Measurements from ENCODE around the gene PIGL. TPM values are rescaled to one million over a fixed set of nuclear protein-coding genes. Genes with fewer than 3 reads are reported as not detected.

The PIGL gene
- total and polyA plus RNA-seq, 2 experiments from 2014 or later: 32.9 to 47.3 TPM

- no peak for ATAC-seq
- no peak for DNase-seq (ENCODE audit: low spot score)
- H3K4me3 ChIP-seq: no peak overlapping the region
- peaks cover 17% of the 10 kb centered on the region for H4K20me1 ChIP-seq (replicated peaks; ENCODE audit: insufficient read depth)
- no peak overlapping the region for H3K4me2 ChIP-seq
- no peak overlapping the region for H3K27ac ChIP-seq (ENCODE audit: low read depth)
- no peaks in the 10 kb centered on the region for H3K79me2 ChIP-seq (replicated peaks; ENCODE audit: insufficient read depth)
- no peaks in the 10 kb centered on the region for H3K9me2 ChIP-seq (ENCODE audit: insufficient read depth)
- peaks cover 4% of the 10 kb centered on the region; the same call in 2 of the 3 replicates for H3K9me3 Mint-ChIP-seq
- peaks cover 10% of the 10 kb centered on the region for H3K27me3 Mint-ChIP-seq (ENCODE audit: insufficient read depth, low read depth, poor library complexity)
- H3F3A ChIP-seq (replicated peaks; ENCODE audit: low read depth): peaks cover 8% of the 10 kb centered on the region
- H3K4me1 ChIP-seq (ENCODE audit: insufficient read depth): peaks cover 11% of the 10 kb centered on the region
- H3K27ac Mint-ChIP-seq: no peak overlapping the region
- TF ChIP-seq REST (IDR thresholded peaks at IDR 0.05; ENCODE audit: unreplicated experiment): no peak
- no peak for TF ChIP-seq EZH2 (IDR thresholded peaks at IDR 0.05; ENCODE audit: low read depth, unreplicated experiment)
- no peak for TF ChIP-seq POLR2AphosphoS5 (IDR thresholded peaks at IDR 0.05; ENCODE audit: low read depth)
- TF ChIP-seq CREB1 (CRISPR knock-in tag; IDR thresholded peaks at IDR 0.05; ENCODE audit: low read depth): no peak
- no peak for TF ChIP-seq ETS1 (IDR thresholded peaks at IDR 0.05)
- TF ChIP-seq ZNF331 (CRISPR knock-in tag; IDR thresholded peaks at IDR 0.05; ENCODE audit: low read depth): no peak
- TF ChIP-seq JUNB (IDR thresholded peaks at IDR 0.05; ENCODE audit: unreplicated experiment): no peak
- TF ChIP-seq NANOG (IDR thresholded peaks at IDR 0.05; ENCODE audit: borderline replicate concordance): no peak
- TF ChIP-seq ZNF462 (CRISPR knock-in tag; IDR thresholded peaks at IDR 0.05): no peak
- no peak for TF ChIP-seq CTCF (conservative IDR thresholded peaks at IDR 0.05; ENCODE audit: low read depth in 2 of 2)
- H2AFZ ChIP-seq: no peak overlapping the region
- peaks cover 21% of the 10 kb centered on the region for H3K4me1 Mint-ChIP-seq
- H3K4me3 Mint-ChIP-seq: no peak overlapping the region
- H3K36me3 ChIP-seq (ENCODE audit: insufficient read depth): no peaks in the 10 kb centered on the region
- H3K36me3 Mint-ChIP-seq (ENCODE audit: low read depth): peaks cover 4% of the 10 kb centered on the region
- peaks cover 20% of the 10 kb centered on the region for H3K27me3 ChIP-seq (ENCODE audit: insufficient read depth)
These were observed 66.7 kb downstream of the PIGL start for GRCh38 chr17:16283705-16284104.
